GM18519 (cell line): ENCODE results near the gene GALNT17.

Source experiments
- ATAC-seq: cut with Tn5 transposase; IDR thresholded peaks from one replicate; pipeline ENCODE4 v1.9.1; 2021; ENCODE audit warnings: mild to moderate bottlenecking, moderate library complexity; ENCODE audit not compliant: unreplicated experiment, low FRiP score

GALNT17 gene

DNA sequence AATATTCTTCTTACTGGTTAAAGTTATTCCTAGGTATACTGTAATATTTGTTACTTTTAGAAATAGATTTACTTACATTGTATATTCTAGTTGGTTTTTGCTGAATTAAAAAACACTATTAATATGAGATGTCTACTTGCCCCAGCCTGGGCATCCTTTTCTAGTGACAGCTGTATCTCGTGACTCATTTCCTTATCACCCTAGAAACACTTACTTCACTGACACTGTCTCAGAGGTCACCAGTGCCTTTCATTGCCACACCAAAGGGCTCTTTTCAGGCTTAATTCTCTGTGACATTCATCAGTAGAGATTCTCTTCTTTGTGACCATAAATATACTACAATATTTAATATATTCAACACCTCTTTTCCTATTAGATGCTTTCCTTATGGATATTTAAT lies 194.7 kb downstream of the GALNT17 start:
- no peak for ATAC-seq

DNA sequence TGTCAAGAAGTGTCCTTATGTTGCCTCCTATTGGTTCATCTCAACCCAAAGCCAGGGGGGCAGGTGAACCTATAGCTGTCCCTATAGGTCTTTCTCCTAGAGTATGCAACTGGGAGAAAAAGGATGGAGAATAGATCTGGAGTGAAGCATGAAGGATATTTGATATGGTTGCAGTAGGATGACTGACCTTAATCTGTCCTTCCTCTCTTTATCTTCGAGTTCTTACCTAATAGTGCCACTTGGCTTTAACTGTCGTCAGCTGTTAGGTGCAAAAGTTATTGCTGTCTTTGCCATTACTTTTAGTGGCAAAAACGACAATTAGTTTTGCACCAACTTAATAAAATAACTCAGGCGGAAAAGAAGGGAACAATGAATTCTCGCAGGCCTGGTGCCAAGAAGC lies 196.0 kb downstream of the GALNT17 start:
- ATAC-seq, result no peak

DNA sequence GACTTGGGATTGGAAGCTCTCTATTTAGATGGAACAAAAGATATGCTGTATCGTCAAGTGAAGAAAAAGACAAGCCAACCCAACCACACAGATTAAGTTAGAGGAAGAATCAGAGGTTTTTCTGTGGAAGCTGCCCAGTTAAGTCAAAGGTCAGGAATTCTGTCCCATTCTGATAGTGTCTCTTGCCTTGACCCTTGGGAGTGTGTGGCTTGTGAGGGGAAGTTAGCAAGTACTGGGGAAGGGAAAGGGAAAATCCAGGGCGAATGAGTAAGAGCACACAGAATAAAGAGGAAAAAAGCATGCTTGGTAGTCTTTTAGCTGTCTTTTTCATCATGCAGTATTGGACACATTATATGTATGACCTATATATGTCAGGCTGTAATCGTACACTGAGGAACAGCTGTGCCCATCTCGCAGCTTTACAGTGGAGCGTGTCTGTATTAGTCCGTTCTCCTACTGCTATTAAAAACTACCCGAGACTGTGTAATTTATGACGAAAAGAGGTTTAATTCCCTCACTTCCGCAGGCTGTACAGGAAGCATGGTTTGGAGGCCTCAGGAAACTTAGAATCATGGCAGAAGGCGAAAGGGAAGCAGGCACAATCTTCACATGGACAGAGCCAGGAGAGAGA lies 197.2 kb downstream of the GALNT17 start:
- ATAC-seq, result no peak

DNA sequence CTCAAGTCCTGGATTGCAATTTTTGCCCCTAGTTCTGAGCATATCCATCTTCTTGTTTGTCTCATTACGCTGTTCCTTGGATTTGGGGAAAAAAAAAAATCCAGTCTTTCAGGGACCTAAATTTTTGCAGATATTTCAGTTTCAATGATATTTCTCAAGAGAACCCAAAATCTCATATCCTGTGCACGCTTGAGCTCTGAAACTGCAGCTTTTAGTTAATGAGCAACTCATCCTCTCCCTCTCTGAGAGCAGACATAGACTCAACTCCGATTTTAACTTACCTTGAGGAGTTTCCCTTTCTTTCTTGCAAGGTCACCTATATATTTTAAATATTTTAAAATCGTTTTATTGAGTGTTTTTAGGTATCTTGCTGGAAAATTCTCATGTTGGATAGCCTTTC lies 200.3 kb downstream of the GALNT17 start:
- ATAC-seq, result no peak

DNA sequence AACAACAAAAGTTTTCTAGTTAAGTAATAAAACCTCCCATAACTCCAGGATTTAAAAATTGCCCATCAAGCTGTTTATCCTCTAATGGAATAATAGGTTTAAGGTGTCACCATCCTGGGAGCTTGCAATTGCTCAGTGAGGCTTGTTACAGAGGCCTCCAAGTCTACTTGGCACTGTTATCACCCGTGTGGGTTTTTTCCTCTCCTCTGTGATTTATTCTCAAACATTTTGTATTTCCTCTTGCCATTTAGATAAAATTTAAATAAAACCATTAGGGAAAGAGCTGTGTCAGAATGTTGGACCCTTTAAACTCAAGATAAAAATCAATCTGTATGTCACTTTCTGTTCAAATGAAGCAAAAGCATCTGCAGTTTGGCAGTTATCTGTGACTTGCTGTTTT lies 202.6 kb downstream of the GALNT17 start:
- ATAC-seq, result no peak

DNA sequence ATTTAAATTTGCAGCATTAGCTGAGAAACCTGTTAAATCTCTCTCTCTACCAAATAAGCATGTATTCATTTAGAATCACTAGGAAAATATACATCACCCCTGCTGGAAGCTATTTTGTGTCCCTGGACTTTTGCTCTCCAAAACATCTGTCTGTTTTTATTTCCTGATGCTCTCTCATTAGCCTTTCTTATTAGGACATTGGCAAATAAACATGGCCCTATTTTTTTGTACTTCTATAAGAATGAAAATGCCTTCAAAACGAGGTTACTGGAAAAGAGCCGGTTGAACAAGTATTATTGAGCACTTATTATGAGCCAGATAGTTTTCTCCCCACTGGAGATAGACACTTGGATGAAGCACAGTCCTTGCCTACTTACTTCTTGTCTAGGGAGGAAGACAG lies 206.9 kb downstream of the GALNT17 start:
- ATAC-seq, result no peak

DNA sequence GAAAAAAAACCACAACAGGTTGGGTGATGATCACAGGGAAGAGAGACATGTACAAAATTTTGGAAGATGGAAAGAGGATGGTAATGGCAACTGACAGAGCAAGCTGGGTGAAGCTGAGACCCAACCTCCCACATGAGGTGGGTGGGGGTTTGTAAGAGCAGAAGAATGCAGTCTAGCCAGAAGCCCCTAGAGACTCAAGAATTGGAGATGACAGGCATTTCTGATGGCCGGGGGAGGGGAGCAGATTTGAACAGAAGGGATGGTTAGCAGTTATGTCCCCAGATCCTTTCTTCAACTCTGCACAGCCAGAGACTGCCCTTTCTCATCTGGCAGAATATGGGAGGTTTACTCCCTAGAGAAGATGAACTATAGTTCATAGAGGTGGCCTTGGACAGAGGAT lies 208.0 kb downstream of the GALNT17 start:
- ATAC-seq, result no peak

DNA sequence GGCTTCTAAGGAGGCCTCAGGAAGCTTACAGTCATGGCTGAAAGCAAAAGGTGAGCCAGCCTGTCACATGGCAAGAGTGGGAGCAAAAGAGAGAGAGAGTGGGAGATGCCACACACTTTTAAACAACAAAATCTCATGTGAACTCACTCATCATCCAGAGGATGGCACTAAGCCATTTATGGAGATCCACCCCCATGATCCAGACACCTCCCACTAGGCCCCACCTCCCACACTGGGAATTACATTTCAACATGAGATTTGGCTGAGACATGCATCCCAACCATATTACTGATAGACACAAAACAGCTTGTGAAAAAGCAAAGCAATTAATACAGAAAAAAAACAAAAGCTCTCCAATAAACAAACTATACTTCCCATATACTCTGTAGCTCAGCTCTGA lies 210.3 kb downstream of the GALNT17 start:
- no peak for ATAC-seq

DNA sequence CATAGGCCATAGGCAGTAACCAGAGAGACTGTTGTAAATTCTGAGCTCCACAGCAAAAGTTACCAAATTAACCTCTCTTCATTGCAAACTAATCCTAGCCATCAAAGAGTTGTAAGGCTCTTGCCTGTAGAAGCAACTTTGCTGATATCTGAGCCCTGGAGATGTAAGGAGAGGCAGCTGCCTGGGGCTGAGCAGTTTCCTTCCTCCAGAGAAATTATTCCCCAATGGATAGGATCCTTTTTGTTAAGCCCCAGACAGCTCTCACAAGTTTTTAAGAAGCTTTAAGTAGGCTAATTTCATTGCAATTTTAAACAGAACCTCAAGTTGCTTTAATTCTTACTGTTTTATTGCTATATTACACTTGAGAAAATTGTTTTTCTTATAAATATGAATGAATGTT lies 211.1 kb downstream of the GALNT17 start:
- no peak for ATAC-seq

DNA sequence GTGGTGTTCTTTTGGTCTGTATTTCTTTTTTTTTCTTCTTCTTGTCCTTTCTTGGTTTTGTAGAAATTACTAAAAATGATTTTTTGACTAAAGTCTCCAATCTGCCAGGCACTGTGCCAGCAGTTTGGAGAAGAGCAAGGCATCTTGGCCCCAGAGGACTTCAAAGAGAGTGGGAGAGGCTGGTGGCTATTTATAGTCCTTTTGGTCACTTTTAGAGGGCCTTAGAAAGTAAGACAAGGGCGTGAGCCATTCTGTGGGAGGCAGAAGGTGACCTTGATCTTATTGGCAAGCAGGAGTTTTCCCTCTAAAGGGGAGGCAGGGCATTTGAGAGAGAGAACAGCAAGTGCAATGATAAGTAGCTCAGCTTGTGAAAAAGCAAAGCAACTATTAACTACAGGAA lies 211.9 kb downstream of the GALNT17 start:
- ATAC-seq, result no peak

DNA sequence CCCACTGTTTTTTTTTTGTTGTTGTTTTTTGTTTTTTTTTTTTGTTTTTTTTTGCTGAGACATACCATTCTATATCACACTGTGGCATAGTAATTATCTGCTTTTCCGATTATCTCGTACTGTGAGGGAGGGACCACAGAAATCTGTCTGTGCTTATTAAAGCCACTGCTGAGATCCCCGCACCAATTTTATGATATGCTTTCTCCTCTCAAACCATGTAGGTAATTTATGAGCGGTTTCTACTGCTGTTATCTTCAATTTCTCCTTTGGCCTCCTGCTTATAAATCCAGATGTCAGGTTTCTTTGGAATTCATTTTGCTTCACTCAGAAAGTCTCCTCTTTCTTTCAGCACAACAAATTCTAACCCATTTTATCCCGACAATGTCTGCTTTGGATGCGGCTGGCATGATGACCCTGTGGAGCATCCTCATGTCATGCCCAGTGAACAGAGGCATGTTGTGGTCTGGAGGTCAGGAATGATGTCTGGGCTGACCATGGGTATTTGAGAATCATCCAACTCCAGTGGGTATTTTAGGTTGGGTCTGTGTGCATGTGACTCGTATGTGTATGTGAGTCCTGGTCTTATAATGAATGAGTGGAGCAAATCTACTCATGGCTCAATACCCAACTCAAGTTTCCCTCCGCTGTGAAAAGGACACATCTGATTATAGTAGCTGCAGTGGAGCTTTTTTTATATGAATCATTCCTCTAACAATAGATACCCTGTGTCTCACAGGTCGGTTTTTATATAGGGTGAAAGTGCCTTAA lies 213.4 kb downstream of the GALNT17 start:
- no peak for ATAC-seq

DNA sequence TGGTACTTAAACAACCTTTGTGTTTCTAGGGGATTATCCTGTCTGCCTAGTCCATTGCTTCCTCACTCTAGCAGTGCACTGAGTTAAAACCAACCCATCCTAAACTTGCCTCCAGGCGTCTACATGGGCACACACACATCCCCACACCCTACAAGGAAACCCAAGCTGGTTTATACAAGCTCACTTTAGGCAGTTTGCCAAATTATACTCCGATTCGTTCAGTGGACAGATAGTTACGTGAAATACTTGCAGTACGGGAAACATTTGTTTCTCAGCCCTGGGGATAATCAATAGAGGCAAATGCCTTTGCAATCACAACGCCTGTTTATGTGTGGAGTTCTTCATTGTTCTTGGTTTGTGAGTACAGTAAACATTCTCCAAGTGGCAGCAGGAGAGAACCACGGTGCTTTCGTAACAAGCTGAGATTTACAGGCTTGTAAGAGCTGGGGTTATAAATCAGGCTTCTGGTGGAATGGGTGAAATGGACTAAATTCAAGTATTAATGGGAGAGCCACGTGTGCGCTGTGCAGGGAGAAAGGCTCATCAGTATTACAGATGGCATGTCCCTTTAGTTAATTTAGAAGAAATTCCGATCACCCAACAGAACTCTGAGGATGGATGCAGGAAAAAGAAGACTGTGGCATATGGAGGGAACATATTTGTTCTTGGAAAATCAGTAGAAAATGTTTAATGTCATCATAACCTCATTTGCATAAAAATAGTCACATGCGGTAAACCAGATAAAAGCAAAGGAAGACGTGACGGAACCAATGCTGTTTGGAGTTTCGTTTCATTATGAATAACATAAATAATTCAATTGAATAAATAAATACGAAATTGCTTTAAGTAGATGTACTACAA lies 217.1 kb downstream of the GALNT17 start:
- ATAC-seq, result no peak

DNA sequence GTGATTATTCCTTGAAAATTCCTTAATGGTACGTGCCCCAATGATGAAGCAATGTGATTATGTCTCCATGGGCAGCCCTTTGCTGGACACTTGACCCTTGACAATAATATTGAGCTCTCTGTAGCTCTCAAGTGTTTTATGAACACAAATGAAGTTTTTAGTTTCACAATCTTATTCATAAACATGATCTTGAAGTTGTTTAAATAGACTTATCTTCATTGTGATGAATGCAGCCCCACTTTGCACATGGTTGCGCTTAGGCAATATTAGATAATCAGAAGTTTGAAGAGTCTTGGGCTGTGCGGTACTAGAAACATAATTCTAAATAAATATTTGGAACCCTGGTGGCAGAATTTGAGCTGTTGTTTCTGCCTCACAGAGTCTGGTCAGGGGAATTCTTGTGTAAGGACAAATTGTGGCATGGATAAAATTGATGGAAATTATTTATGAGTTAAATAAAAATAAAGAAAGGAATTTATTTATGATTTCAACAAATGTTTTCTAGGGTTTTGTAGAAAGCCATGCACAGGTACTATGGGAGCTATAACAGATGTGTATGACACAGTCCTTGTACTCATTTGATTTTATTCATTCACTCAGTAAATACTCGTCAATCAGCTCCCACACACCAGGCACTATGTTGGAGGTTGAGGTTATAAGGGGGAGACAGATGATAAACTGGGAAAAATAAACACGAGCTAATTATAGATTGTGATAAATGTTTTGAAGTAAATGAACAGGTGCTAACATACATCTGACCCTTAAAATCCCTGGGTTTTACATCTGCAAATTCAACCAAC lies 217.9 kb downstream of the GALNT17 start:
- ATAC-seq, result no peak

DNA sequence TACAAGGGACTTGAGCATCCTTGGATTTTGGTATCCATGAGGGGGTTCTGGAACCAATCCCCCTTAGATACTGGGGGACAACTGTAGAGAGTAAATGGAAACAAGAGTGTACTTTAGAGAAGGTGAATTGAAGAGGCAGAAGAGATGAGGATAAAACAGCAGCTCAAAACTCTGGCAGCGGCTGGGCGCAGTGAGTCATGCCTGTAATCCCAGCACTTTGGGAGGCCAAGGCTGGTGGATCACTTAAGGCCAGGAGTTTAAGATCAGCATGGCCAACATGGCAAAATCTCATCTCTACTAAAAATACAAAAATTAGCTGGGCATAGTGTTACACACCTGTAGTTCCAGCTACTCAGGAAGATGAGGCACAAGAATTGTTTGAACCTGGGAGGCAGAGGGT lies 218.7 kb downstream of the GALNT17 start:
- ATAC-seq, result no peak

DNA sequence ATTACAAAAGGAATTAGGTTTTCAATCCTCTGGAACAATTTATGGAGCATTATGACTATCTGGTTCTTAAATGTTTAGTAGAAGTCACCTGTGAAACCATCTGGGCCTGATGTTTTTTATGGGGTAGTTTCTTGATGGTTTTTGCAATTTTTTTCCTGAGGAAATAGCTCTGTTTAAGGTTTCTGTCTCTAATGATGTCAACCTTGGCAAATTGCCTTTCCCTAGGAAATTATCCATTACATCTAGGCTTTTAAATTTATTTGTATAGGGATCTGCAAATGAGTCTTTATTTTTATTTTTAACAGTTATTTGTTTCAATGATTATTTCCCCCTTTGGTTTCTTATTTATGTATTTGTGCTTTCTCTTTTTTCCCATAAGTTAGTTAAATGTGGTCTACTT lies 222.8 kb downstream of the GALNT17 start:
- ATAC-seq, result no peak

DNA sequence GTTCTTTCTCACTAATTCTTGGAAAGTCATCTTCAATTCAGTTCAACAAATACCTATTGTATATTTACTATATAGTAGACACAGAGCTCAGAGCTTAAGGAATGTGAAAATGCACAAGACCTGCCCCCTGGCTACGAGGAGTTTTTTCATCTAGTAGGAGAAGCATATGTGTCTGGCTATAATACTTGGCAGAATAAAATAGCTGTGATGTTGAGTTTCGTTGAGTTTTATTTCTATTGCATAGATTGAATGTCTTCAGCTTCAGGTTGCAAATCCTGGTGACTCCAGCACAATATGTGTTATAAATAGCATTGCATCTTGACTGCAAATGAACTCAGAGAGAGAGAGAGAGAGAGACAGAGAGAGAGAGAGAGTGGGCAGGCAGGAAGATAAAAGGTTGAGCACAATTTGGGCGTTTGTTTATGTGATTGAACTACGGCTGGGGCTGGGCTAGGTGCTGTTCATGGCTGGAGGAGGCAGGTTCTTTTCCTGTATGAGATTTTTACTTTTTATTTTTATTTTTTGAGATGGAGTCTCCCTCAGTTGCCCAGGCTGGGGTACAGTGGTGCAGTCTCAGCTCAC lies 229.6 kb downstream of the GALNT17 start:
- no peak for ATAC-seq

DNA sequence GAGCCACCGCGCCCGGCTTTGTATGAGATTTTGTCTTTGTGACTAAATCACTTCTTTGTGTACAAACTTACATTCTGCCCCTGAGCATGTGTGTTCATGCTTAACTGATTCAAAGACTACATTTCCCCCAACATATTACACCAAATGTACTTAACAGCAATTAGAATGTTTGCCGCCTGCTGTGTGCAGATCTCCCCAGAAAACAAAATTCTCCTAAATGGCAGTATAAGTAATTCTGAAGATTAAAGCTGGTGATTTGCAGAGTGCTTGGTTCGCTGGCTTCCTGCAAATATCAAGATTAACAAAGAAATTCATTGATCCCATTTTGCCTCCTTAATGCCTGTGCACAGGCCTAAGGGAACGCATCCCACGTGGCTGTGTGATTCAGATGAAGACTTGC lies 230.3 kb downstream of the GALNT17 start:
- no peak for ATAC-seq

DNA sequence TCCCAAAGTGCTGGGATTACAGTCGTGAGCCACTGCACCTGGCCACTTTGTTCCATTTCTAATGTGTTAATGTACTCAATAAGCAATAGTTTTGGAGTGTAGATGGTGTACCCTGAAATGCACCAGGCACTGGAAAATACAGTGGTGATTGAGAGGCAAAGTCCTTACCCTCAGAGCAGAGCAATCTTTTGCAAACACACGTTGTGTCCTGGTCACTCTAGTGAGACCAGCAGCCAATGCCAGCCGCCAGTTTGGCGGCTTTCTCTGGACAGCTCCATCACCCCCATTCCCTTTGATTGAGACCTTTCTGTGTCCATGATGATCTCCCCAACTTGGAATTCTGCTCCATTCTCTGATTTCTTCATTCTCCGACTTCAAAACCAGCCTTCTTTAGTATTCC lies 231.3 kb downstream of the GALNT17 start:
- no peak for ATAC-seq

DNA sequence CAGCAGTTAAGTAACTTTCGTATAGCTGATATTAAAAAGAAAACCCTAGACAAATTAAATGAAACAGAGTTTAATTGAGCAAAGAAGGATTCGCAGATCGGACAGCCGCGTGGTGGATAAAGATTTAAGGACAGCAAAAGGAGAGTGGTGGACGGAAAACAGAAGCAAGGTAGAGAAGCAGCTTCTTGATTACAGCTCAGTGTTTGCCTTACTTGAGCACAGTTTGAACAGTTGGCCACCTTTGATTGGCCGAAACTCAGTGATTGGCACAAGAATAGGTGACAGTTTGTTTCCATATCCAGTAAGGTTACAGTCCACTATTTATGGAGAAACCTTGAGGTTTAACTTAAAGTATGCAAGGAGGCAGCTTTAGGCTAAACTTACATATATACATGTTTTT lies 231.7 kb downstream of the GALNT17 start:
- ATAC-seq, result no peak

DNA sequence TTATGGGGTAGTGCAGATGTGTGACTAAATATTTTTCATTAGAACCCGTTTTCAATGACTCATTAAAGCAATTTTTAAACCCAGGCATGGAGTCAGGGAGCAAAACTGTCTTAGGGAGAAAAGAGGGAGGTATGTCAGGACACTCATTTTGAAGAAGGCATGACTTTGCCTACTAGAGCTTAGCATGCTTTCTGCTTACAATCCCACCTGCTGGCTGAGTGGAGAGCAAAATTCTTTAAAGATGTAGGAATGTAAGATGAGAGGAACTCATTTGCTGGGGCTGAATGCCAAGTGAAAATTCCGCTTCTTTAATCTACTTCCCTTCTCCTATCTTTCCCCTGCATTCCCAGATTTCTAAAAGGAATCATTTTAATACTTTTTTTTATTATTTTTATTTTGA lies 232.6 kb downstream of the GALNT17 start:
- no peak for ATAC-seq
